Panc1 (cell line): Measurements from ENCODE around the gene DDC.

ENCODE experiments used
- REST ChIP-seq, 2 experiments: IDR thresholded peaks; 2 replicates each; pipeline ENCODE4 v1.6.1; 2011 to 2012; ENCODE audit warnings: low read depth in 2 of 2, control low read depth in 1 of 2, low read length in 1 of 2, mild to moderate bottlenecking in 1 of 2, moderate library complexity in 1 of 2; ENCODE audit not compliant: insufficient read depth in 1 of 2
- TF ChIP-seq, protein P1 (sequence below): fragments of 450-650 bp; IDR thresholded peaks from 2 replicates; pipeline ENCODE4 v1.5.1; 2017; ENCODE audit warnings: mild to moderate bottlenecking

GRCh38 chr7:50431722-50432305 lies 133.4 kb downstream of the DDC start:
- TF ChIP-seq, protein P1, sequence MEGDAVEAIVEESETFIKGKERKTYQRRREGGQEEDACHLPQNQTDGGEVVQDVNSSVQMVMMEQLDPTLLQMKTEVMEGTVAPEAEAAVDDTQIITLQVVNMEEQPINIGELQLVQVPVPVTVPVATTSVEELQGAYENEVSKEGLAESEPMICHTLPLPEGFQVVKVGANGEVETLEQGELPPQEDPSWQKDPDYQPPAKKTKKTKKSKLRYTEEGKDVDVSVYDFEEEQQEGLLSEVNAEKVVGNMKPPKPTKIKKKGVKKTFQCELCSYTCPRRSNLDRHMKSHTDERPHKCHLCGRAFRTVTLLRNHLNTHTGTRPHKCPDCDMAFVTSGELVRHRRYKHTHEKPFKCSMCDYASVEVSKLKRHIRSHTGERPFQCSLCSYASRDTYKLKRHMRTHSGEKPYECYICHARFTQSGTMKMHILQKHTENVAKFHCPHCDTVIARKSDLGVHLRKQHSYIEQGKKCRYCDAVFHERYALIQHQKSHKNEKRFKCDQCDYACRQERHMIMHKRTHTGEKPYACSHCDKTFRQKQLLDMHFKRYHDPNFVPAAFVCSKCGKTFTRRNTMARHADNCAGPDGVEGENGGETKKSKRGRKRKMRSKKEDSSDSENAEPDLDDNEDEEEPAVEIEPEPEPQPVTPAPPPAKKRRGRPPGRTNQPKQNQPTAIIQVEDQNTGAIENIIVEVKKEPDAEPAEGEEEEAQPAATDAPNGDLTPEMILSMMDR, result no peak
- TF ChIP-seq REST (IDR thresholded peaks at IDR 0.05; ENCODE audit: insufficient read depth in 1 of 2, low read depth in 2 of 2, low read length in 1 of 2), result no peak
